Pons (tissue), 1 donor: ENCODE data around the gene ATP11A.
"Not testable (repeated sequence)": the region's sequence is repeated elsewhere in the genome, so short reads cannot be mapped to it uniquely, and the experiment has no call there.

Experiments
- DNase-seq: peaks from one replicate; pipeline ENCODE4 v3.0.0-alpha.2; 2016; ENCODE audit warnings: low spot score

The ATP11A gene

GRCh38 chr13:112795277-112795676, 105.4 kb downstream of the ATP11A start:
- no peak for DNase-seq

DNA sequence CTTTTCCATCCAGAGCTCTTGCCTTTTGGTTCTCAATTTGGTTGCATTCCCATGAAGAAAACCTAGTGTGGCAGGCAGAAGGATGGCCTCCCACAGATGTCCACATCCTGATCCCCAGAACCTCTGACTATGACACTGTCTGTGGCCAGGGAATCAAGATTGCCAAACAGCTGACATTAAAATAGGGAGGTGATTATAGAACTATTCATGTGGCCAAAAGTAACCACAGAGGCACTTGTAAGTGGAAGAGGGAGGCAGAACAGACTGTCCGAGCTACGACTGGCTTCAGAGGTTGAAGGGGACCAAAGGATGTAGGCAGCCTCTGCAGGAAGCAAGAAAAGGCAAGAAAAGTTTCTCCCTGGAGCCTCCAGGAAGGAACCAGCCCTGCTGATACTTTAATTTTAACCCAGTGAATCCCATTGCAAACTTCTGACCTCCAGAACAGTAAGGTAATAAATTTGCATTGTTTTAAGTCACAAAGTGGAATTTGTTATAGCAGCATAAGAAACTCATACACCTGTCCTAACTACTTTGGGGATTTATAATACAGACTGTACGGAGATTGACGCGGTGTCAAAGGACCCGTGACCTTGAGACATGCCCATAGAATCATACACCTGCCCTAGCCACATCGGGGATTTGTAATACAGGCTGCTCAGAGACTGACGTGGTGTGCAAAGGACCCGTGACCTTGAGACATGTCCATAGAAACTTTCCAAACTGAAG, 106.5 kb downstream of the ATP11A start:
- no peak for DNase-seq

- DNase-seq = no peak
Observed at GRCh38 chr13:112799394-112799793, 109.6 kb downstream of the ATP11A start.

DNA sequence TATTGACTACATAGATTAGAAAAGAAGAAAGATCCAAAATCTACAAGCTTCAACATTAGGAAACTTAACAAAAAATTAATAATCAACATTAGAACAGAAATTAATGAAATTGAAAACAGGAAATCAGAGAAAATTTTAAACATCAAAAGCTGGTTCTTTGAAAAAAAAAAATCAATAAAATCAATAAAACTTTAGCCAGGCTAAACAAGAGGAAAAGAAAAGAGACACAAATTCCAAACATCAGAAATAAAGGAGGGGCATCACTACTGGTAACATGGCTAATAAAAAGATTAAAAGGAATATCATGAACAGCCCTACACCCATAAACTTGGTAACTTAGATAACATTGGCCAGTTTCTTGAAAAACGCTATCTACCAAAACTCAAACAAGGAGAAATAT, 110.2 kb downstream of the ATP11A start:
- DNase-seq = no peak

DNA sequence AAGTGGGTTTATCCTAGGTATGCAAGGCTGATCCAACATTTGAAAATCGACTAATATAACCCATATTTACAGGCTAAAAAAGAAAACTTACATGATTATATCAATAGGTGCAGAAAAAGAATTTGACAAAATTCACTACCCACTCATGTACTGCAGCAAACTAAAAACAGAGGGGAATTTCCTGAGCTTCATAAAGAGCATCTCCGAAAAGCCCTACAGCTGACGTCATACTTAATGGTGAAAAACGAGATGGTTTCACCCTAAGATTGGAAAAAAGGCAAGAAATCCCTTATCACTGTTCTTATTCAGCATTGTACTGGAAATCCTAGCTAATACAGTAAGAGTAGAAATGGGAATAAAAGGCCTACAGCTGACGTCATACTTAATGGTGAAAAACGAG, 111.0 kb downstream of the ATP11A start:
- not testable (repeated sequence) for DNase-seq

DNA sequence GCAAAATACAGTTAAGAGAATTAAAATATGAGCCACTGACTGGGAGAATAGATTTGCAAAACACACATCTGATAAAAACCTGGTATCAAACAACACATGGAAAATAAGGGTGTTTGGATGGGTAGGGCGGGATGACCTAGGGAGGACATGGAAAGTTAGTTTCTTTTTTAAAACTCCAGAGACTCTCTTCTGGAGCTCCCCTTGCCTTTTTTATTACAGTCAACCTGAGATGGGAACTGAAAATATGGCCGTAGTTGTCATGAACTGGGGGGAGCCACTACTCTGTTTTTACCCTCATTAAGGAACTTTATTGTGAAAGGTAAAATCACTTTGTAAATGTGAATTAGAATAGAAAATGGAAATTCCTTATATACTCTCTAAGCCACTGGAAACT, 113.0 kb downstream of the ATP11A start:
- no peak for DNase-seq

DNA sequence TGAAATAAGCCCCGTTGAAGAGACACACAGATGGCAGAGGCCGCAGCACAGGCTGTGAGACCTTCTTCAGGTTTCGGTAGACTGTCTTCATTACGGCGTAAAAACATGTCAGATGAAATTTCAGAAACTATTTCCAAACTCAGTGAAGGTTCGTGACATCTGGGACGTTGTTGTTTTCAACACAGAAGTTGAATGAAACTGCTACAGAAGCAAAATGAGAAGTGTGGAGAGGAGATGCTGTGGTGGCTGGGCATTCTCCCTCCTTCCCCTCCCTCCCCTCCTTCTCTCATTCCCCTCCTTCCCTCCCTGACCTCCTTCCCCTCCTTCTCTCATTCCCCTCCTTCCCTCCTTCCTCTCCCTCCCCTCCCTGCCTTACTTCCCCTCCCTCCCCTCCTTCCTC, 113.6 kb downstream of the ATP11A start:
- no peak for DNase-seq

DNA sequence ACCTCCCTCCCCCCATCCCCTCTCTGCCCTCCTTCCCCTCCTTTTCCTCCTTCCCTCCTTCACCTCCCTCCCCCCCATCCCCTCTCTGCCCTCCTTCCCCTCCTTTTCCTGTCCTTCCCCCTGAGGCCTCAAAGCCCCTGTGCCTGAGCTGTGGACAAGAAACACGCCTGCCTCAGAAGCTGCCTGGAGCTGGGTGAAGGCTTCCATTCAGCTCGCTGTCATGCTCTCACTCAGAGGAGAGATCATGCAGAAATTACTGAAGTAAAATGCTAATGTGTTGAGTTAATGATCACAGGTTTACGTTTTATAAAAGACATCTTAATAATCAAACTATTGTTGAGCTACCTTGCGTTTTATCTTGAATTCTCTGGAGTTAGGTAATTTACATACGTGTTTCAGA, 114.5 kb downstream of the ATP11A start:
- DNase-seq = peak; percentile 14

DNA sequence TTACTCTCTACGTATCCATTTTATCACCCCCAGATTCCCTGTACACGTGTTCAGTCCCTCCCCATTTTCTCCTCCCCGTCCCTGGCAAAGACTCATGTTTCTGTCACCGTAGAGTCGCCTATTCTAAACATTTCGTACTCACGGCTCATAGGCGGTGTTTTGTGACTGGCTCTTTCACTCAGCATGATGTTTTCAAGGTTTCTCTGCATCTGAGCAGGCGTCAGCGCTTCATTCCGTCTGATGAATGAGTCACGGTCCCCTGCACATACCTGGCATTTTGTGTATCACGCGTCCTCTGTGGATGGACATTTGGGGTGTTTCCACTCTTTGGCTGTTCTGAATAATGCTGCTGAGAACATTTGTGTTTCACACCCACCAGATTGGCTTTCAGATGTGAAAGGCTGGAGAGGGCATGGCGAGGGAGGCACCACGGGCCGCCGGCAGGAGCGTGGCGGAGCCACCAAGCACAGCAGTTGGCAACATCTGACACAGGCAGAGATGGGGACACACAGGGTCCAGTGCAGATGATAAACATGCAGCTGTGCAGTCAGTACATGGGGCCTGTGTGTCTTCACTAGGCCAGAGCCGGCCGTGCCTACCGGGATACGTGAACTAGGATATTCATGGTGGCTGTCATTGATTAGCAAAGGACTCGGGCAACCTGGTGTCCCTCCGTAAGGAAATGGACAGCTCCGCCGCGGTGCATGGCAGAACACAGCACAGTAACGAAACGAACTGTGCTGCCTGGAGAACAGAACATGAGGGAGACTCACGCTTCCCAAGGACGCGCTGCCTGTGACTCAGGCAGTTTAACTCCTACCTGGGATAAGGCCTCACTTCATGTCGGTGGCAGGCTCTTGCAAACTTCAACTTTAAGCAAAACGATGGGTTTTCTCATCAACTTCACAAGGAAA, 117.2 kb downstream of the ATP11A start:
- DNase-seq = peak; percentile 43

DNA sequence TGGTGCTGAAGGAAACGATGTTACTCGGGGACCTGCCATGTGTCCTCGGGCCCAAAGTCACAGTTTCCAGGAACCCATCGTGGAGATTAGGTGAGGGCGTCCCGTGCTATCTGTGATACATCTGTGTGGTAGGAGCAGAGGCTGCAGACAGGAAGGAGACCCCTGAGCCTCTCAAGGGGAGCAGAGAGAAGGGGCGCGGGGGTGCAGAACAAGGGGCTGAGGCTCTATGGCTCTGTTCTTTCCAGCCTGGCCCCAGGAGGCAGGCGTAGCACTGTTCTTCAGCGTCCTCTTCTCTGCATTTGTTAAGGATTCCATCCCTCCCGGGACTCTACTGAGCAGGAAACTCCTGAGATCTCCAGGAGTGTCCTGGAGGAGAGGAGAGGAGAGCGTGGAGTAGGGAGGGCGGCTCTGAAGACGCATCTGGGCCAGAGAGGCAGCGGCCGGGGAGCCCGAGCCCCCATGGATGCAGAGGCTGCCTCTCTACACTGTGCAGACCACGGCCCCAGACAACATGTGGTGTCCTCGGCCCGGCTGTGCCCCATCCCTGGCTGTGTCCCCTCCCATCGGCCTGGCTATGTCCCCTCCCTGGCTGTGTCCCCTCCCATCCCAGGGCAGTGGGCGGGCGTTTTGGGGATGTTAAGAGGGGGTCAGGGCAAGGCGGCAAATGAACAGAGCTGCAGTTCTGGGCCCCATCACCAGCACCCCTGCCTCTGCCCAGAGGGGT, 118.0 kb downstream of the ATP11A start:
- no peak for DNase-seq

GRCh38 chr13:112808377-112809140, 118.7 kb downstream of the ATP11A start:
- DNase-seq = no peak

DNA sequence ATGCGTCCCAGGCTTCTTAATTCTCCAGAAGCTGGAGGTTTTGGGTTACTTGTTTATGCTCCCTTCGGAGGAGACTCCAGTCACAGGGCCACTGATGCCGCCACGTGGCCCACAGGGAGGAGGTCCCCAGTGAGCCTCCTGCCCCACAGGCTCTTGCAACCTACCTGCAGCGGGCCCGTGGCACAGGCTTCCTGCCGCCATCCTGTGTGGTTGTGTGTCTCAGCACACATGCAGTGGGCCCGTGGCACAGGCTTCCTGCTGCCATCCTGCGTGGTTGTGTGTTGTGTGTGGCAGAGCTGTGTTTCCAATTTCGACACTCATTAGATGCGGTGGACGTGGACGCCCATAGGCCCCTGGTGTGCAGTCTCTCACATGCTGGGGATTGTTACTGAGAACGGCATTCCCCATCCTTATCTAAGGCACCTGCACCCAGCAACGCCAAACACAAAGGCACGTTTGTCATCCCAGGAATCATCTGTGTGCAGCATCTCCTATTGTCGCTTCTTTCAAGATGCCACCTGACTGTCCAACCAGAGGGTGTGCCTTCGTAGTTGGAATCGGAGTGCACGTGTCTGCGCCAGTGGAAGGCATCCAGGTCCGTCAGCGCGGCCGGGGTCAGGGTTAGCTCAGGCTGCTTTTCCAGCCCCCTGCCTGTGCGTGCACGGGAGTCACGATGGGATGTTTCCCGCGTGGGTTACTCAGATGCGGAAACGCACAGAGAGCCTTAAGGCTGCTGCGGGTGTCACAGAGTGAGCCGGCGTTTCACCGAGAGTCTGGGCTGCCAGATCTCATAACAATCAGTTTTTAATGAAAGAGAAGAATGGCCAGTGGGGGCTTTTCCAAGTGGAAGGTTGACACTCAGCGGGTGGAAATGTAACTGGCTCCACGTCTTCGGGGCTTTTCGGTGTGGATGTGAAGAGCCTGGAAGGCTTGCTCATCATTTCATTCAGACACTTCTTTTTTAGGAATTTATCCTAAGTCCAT, 119.8 kb downstream of the ATP11A start:
- peak; percentile 25 for DNase-seq

DNA sequence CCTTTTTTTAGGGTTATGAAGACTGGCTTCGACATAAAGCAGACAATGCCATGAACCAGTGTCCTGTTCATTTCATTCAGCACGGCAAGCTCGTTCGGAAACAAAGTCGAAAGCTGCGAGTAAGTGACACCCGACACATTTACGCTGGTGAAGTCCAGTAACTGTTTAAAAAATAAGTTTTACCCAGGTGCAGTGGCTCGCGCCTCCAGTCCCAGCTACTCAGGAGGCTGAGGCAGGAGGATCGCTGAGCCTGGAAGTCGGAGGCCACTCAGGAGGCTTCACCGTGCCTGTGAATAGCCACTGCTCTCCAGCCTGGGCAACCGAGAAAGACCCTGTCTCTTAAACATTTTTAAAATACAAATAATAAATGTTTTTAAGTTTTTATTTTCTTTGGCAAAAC, 120.8 kb downstream of the ATP11A start:
- DNase-seq = no peak

DNA sequence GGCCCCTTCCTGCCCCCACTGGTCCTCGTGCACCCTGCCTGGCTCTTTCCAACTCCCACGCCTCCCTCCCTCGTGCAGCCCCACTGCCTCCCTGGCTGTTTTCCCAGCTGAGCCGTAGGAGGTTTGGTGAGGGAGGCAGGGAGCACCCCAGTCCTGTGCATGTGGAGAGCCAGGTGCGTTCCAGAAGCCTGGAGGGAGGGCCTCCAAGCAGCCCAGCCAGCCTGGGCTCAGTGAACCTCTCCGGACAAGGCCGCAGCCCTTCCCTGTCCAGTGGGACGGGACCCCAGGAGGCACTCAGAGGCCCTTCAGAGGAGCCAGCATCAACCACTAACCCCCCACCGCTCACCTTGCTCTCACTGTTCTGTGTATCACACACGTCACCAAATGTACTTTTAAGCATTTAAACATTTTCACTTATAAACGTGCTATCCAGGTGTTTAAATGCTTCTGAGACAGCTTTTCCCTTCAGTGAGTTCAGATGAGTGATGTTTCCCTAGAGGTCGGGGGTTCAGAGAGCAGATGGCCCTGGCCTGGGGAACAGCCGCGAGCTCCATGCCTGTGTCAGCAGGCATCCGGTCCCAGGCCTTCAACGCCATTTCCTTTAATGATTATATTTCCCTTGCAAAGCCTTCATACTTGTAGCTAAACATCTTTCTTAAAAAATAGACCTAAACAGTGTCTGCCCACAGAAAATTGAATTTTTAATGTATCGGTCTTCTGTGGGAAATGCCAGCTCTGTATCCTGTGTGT, 122.6 kb downstream of the ATP11A start:
- DNase-seq = no peak

DNA sequence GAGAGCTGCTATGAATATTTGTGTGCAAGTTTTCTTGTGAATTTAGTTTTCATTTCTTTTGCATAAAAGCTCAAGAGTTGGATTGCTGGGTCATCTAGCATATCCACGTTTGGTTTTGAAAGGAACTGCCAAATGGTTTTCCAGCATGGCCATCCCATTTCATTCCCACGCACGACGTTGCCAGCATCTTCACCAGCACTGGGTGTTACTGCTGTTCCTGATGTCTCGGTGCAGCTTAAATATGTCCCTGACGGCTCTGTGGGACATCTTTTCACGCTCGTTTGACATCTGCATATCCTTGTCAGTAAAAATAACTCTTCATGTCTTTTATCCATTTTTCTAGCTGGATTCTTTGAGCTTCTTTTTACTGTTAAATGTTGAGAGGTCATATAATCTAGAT, 123.7 kb downstream of the ATP11A start:
- DNase-seq = no peak

DNA sequence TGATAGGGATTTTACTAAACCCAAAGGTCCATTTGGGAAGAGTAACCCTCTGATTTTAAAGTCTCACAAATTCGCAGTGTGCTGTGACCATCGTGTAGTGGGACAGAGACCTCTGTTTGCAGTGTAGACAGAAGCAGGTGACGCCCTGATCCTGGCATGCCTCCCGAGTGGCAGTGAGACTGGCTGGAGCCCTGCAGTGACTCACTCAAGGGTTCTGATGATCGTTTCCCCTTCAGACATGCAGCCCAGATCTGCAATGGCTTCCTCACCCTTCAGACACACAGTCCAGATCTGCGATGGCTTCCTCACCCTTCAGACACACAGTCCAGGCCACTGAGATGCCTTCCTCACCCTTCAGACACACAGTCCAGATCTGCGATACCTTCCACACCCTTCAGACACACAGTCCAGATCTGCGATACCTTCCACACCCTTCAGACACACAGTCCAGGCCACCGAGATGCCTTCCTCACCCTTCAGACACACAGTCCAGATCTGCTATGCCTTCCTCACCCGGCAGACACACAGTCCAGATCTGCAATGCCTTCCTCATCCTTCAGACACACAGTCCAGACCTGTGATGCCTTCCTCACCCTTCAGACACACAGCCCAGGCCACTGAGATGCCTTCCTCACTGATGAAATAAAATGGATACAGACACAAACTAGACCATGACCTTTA, 125.2 kb downstream of the ATP11A start:
- DNase-seq = no peak

GRCh38 chr13:112815871-112816270, 126.0 kb downstream of the ATP11A start:
- no peak for DNase-seq

DNA sequence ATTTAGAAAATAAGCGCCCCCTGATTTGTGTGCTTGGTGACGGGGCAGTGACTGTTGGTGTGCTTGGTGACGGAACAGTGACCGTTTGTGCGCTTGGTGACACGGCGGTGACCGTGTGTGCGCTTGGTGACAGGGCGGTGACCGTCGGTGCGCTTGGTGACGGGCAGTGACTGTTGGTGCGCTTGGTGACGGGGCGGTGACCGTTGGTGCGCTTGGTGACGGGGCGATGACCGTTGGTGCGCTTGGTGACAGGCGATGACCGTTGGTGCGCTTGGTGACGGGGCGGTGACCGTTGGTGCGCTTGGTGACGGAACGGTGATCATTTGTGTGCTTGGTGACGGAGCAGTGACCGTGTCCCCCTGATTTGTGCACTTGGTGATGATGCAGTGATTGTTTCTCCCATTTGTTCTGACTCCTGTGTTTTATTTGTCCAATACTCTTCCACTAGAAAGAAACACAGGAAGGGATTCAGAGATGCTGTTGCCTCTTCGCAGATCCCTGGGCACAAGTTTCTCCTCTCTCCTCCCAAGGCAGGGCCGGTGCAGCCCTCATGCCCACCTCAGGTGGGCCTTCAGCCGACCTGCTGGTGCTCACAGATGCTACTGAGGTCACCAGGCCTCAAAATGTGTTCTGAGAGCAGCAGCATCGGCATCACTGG, 128.3 kb downstream of the ATP11A start:
- no peak for DNase-seq

DNA sequence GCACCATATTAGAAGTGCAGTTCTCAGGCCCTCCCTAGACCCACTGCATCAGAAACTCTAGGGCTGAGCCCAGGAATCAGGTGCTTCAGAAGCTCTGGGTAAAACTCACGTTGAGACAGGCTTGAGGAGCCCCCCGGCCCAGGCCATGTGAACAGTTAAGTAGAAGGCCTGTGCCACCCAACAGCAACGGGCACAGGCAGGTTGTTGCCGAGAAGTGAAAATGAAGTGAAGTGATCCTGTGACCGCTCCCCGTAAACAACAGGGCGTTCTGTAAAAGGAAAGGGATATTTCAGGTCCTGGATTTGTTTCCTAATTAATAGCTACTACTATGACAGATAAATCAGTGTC, 128.8 kb downstream of the ATP11A start:
- no peak for DNase-seq
